GM12878 (cell line): ENCODE measurements around the gene QSOX2. TPM values are rescaled to one million over a fixed set of nuclear protein-coding genes. Genes with fewer than 3 reads are reported as not detected.

ENCODE experiments used
- ATAC-seq: fragments of 200-7000 bp; cut with Tn5 transposase; 3 replicates; pipeline ENCODE4 v1.9.1; 2020; ENCODE audit warnings: mild to moderate bottlenecking, moderate library complexity
- BruUV-seq: library from RNA; stranded (reverse); fragments of 400-500 nt; replicated peaks from 2 replicates; lab custom pipeline; 2021; lab: Mats Ljungman, UMichigan
- CTCF ChIA-PET: fragments of 300-600 bp; sonication (Branson Sonifier 250); formaldehyde crosslinking; extraction: SDS; loops from one replicate; lab custom pipeline; 2021; ENCODE audit warnings: inconsistent platforms; lab: Yijun Ruan, JAX
- POLR2A ChIA-PET: fragments of 350-600 bp; formaldehyde crosslinking; extraction: SDS; loops from one replicate; lab custom pipeline; 2021; ENCODE audit warnings: inconsistent platforms; lab: Charles Lee
- RAD21 ChIA-PET: fragments of 300-600 bp; sonication (Branson Sonifier 250); formaldehyde crosslinking; loops from one replicate; lab custom pipeline; 2023; ENCODE audit warnings: antibody characterized with exemption; ENCODE audit not compliant: unreplicated experiment; lab: Charles Lee
- SMC1A ChIA-PET: fragments of 300-600 bp; sonication (Branson Sonifier 250); formaldehyde crosslinking; loops from one replicate; lab custom pipeline; 2023; ENCODE audit not compliant: unreplicated experiment, uncharacterized antibody; lab: Charles Lee
- DNase-seq: peaks from one replicate; pipeline ENCODE4 v3.0.0-alpha.2; 2011; ENCODE audit warnings: low read depth, low spot score
- FAIRE-seq: peaks from 3 replicates; lab custom pipeline; 2011; peaks lifted over from hg19 to GRCh38; lab: Jason Lieb, UNC
- H2AFZ ChIP-seq: 2 replicates; pipeline ENCODE4 v1.6.0; 2011; ENCODE audit warnings: low read depth, low read length, control low read depth; ENCODE audit not compliant: control insufficient read depth
- H3K27ac ChIP-seq: 2 replicates; pipeline ENCODE4 v1.5.1; 2011; ENCODE audit warnings: control low read depth; ENCODE audit not compliant: control insufficient read depth, insufficient read depth
- H3K27me3 ChIP-seq, 2 experiments: replicated peaks in 1 of 2; 2 replicates each; pipeline versions ENCODE4 v1.6.0 to v1.6.1; 2011; ENCODE audit warnings: low read length in 1 of 2; ENCODE audit not compliant: control insufficient read depth in 2 of 2, insufficient read depth in 2 of 2
- H3K36me3 ChIP-seq, 2 experiments: 2 replicates each; pipeline ENCODE4 v1.5.1; 2011; ENCODE audit warnings: low read length in 1 of 2; ENCODE audit not compliant: control insufficient read depth in 2 of 2, insufficient read depth in 2 of 2
- H3K4me1 ChIP-seq: 2 replicates; pipeline ENCODE4 v1.6.1; 2011; ENCODE audit warnings: mild to moderate bottlenecking, low read length, moderate library complexity, mixed read lengths; ENCODE audit not compliant: control insufficient read depth, insufficient read depth
- H3K4me2 ChIP-seq: 2 replicates; pipeline ENCODE4 v1.6.0; 2011; ENCODE audit warnings: control low read depth; ENCODE audit not compliant: control insufficient read depth, insufficient read depth
- H3K4me3 ChIP-seq: fragments of 200-600 bp; sonication (generic); 2 replicates; pipeline ENCODE4 v1.5.1; 2016
- H3K79me2 ChIP-seq: 2 replicates; pipeline ENCODE4 v1.6.0; 2011; ENCODE audit warnings: low read length; ENCODE audit not compliant: control insufficient read depth, insufficient read depth
- H3K9ac ChIP-seq: 2 replicates; pipeline ENCODE4 v1.8.0; 2011; ENCODE audit warnings: low read length, control low read depth, mixed read lengths; ENCODE audit not compliant: control insufficient read depth, insufficient read depth
- H3K9me3 ChIP-seq: replicated peaks from 3 replicates; pipeline ENCODE4 v1.5.1; 2011; ENCODE audit warnings: mild to moderate bottlenecking, low read length; ENCODE audit not compliant: control insufficient read depth, insufficient read depth
- H4K20me1 ChIP-seq: 2 replicates; pipeline ENCODE4 v1.6.0; 2011; ENCODE audit not compliant: control insufficient read depth, insufficient read depth
- E2F4 ChIP-seq: IDR thresholded peaks from 2 replicates; pipeline ENCODE4 v1.6.1; 2012; ENCODE audit warnings: low read depth, low read length, improper control_type of control experiment
- EGR1 ChIP-seq, 2 experiments: IDR thresholded peaks; 1 replicate in 1 of 2; 2 replicates in 1 of 2; pipeline ENCODE4 v1.6.1; 2011 to 2012; ENCODE audit warnings: low read depth in 2 of 2, low read length in 2 of 2, borderline replicate concordance in 1 of 2, mild to moderate bottlenecking in 1 of 2, moderate library complexity in 1 of 2
- FOXK2 ChIP-seq: fragments of 450-650 bp; IDR thresholded peaks from 2 replicates; pipeline ENCODE4 v1.6.1; 2017; ENCODE audit warnings: mild to moderate bottlenecking, moderate library complexity
- HDAC6 ChIP-seq: fragments of 200-600 bp; sonication (generic); IDR thresholded peaks from one replicate; pipeline ENCODE4 v1.8.0; 2017; ENCODE audit warnings: antibody characterized with exemption; ENCODE audit not compliant: unreplicated experiment
- IKZF2 ChIP-seq, 2 experiments: fragments of 450-650 bp; IDR thresholded peaks; 2 replicates each; pipeline ENCODE4 v1.6.1; 2017; ENCODE audit warnings: mild to moderate bottlenecking in 2 of 2, moderate library complexity in 2 of 2
- IRF4 ChIP-seq: IDR thresholded peaks from 2 replicates; pipeline ENCODE4 v1.6.1; 2011; ENCODE audit warnings: low read depth, low read length
- MEF2B ChIP-seq: fragments of 450-650 bp; IDR thresholded peaks from 2 replicates; pipeline ENCODE4 v1.6.1; 2018; ENCODE audit warnings: mild to moderate bottlenecking, moderate library complexity; ENCODE audit not compliant: partially characterized antibody, poor library complexity, severe bottlenecking
- MTA2 ChIP-seq: fragments of 450-650 bp; IDR thresholded peaks from 2 replicates; pipeline ENCODE4 v1.6.1; 2016; ENCODE audit warnings: low read depth, mild to moderate bottlenecking, moderate library complexity
- NBN ChIP-seq: fragments of 450-650 bp; IDR thresholded peaks from 2 replicates; pipeline ENCODE4 v1.6.1; 2016
- NR2C1 ChIP-seq: fragments of 450-650 bp; IDR thresholded peaks from 2 replicates; pipeline ENCODE4 v1.6.1; 2017; ENCODE audit warnings: antibody characterized with exemption, mild to moderate bottlenecking, moderate library complexity
- POLR2AphosphoS2 ChIP-seq: IDR thresholded peaks from 2 replicates; pipeline ENCODE4 v1.6.1; 2011; ENCODE audit warnings: low read depth, mild to moderate bottlenecking, low read length, improper control_type of control experiment, moderate library complexity
- RCOR1 ChIP-seq: conservative IDR thresholded peaks from 2 replicates; pipeline ENCODE4 v1.6.1; 2012; ENCODE audit warnings: low read depth, low read length, improper control_type of control experiment
- SIN3A ChIP-seq: IDR thresholded peaks from 2 replicates; pipeline ENCODE4 v1.6.1; 2012; ENCODE audit warnings: low read depth, low read length, improper control_type of control experiment
- STAT1 ChIP-seq: fragments of 450-650 bp; conservative IDR thresholded peaks from 2 replicates; pipeline ENCODE4 v1.6.1; 2014; ENCODE audit warnings: antibody characterized with exemption, mild to moderate bottlenecking
- TCF3 ChIP-seq: IDR thresholded peaks from 2 replicates; pipeline ENCODE4 v1.6.1; 2012; ENCODE audit warnings: low read depth, mild to moderate bottlenecking, low read length, borderline replicate concordance; ENCODE audit not compliant: insufficient read depth
- ZNF274 ChIP-seq: IDR thresholded peaks from one replicate; pipeline ENCODE4 v1.8.0; 2011; ENCODE audit not compliant: insufficient read length, insufficient read depth
- ZZZ3 ChIP-seq: IDR thresholded peaks from 2 replicates; pipeline ENCODE4 v1.6.1; 2011; ENCODE audit warnings: low read depth; ENCODE audit not compliant: control insufficient read depth, insufficient read length
- WGBS: methylation state at CpG from one replicate; pipeline ENCODE4 v1.1.6; 2016; ENCODE audit warnings: low lambda C conversion rate; ENCODE audit not compliant: insufficient replicate concordance, insufficient coverage; ENCODE audit errors: missing lambda C conversion rate; 5-methylcytosine and 5-hydroxymethylcytosine counted together
- in situ Hi-C: fragments of 300-500 bp; cut with MboI; formaldehyde crosslinking; loops from 9 replicates; pipeline ENCODE4 v1.14.3; 2018; ENCODE audit warnings: mixed read lengths
- intact Hi-C: fragments of 100-400 bp; cut with micrococcal nuclease; formaldehyde crosslinking; loops from one replicate; pipeline ENCODE4 v1.14.2; 2022; ENCODE audit not compliant: unreplicated experiment
- polyA plus RNA-seq, 11 experiments: library from polyadenylated mRNA; depleted of rRNA in 4 of 11; unstranded in 6 of 11; stranded (reverse) in 5 of 11; fragments of >200 nt; fragmentation: Nextera tagmentation in 4 of 11; fragmentation: Illumina TruSeq in 1 of 11; extraction: Ambion mirVana in 4 of 11; extraction: Trizol in 1 of 11; gene quantifications; 1 replicate in 1 of 11; 2 replicates in 10 of 11; pipeline versions ENCODE4 v1.2.1 to v1.2.3, GENCODE V29; 2011 to 2016; ENCODE audit warnings: inconsistent platforms in 2 of 11, missing spikeins in 2 of 11, low read depth in 1 of 11
- total RNA-seq, 4 experiments: library from RNA; depleted of rRNA in 3 of 4; stranded (reverse); fragments of >200 nt in 3 of 4; fragmentation: Illumina TruSeq in 1 of 4; extraction: Trizol in 1 of 4; gene quantifications; 2 replicates each; pipeline versions ENCODE4 v1.2.1 to v1.2.3, GENCODE V29; 2013 to 2021

The QSOX2 gene
- total and polyA plus RNA-seq, 10 of the 15 experiments (the other 5 are each of a cell fraction or from before 2014, with no cell fraction given), result 0.34 to 16.1 (median 8.2) TPM

DNA sequence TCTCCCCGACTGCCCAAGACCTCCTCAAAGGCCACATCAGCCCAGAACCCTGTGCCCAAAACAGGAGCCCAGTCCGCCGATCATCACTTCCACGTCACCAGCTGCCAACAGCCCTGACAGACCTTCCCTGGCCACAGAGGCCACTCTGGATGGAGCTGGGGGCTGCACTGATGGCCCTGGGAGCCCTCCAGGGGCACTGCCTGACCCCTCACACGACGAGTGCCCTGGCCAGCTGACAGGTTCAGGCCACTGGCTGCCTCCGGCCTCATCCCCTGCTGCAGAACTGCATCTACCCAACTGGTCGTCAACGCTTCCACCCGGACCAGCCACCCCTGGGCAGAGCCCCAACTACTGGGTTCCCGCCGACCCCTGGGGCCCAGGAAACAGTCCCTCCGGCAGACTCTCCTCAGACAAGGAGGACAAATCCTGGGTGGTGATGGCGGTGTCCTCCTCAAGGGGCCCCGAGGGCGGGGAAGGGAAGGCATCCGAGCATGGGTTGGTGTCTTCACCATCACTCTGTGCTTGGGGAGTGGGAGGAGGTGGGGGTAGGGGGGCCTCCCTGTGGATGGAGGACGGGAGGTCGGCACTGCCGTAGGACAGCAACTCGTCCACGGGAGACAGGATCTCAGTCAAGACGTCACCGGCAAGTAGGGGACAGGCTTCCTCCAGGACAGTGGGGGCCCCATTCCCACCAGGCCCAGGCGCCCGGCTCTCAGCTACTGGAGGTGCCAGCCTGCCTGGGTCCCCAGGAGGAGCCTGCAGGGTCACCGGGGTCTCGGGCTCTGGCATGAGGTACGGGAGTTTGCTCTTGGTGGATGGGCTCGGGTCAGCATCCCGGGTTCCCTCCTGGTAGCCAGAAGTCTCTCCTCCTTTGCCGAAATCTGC, 7.9 kb upstream of the QSOX2 start:
- RAD21 ChIA-PET, result no interaction called here
- no peak for TF ChIP-seq NBN
- TF ChIP-seq ZNF274, result no peak
- TF ChIP-seq MEF2B, result no peak
- TF ChIP-seq RCOR1, result no peak
- TF ChIP-seq NR2C1, result no peak
- TF ChIP-seq, all 136 proteins: peak for 0
- CTCF ChIA-PET, result no interaction called here
- Histone ChIP-seq H3K9ac (no peak overlapping the region), H3K4me1 (no peaks in the 10 kb centered on the region), H3K36me3 (no peaks in the 10 kb centered on the region), H3K9me3 (no peaks in the 10 kb centered on the region), H3K79me2 (no peaks in the 10 kb centered on the region), H3K27ac (no peak overlapping the region), H2AFZ (no peak overlapping the region), H3K4me2 (no peak overlapping the region), H3K4me3 (no peak overlapping the region), H3K27me3 (no peaks in the 10 kb centered on the region; a peak in 1 of 4 replicates), H4K20me1 (no peaks in the 10 kb centered on the region)
- POLR2A ChIA-PET, result interaction anchor here (0.5 to 0.6 kb wide), 2 partner anchors 115 to 819 kb away, joined by 3 to 6 read pairs; no protein-coding TSS in a partner anchor
- 44% methylated on average over 26 of the region's 32 CpGs for WGBS
- ATAC-seq (no peak), FAIRE-seq (no peak), DNase-seq (no peak)
- in situ Hi-C loops (no loop called here), intact Hi-C loops (no loop called here)
- SMC1A ChIA-PET, result no interaction called here
- no TSS peak for BruUV-seq

DNA sequence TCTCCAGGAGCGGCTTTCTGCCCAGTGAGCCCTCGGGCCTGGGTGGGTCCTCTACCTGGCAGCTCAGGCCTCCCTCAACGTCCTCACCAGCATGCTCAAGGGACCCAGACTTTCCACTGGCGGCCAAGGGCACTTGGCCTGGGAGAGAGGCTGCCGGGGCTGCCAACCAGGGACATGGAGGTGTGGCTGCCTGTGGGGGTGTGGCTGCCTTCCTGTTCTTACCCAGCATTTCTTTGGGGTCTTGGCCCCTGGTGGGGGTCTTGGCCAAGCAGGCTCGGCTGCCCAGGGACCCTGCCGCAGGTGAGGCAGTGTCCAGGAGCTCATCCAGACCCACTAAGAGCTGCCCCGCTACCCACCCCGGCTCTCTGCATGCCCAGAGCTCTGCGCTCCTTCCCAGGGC, 7.2 kb upstream of the QSOX2 start:
- intact Hi-C loops (no loop called here), in situ Hi-C loops (no loop called here)
- TF ChIP-seq IRF4 (no peak), SIN3A (no peak), ZZZ3 (no peak), HDAC6 (no peak), IKZF2 (IDR thresholded peaks at IDR 0.05) (no peak), FOXK2 (no peak), EGR1 (IDR thresholded peaks at IDR 0.05; ENCODE audit: borderline replicate concordance in 1 of 2, low read depth in 2 of 2, low read length in 2 of 2) (no peak), POLR2AphosphoS2 (no peak), E2F4 (no peak), TCF3 (no peak), MTA2 (no peak), MEF2B (no peak), STAT1 (no peak)
- WGBS, result 52% methylated on average over 10 of the region's 10 CpGs
- no peak overlapping the region for H3K9ac ChIP-seq
- BruUV-seq, result no TSS peak
- RAD21 ChIA-PET, result no interaction called here
- FAIRE-seq, result no peak
- H3K9me3 ChIP-seq, result no peaks in the 10 kb centered on the region
- H3K4me1 ChIP-seq, result no peaks in the 10 kb centered on the region
- SMC1A ChIA-PET, result no interaction called here
- H3K27ac ChIP-seq, result no peak overlapping the region
- H3K4me2 ChIP-seq, result no peak overlapping the region
- no peak overlapping the region for H3K4me3 ChIP-seq
- CTCF ChIA-PET, result no interaction called here
- ATAC-seq, result no peak
- H2AFZ ChIP-seq, result no peak overlapping the region
- POLR2A ChIA-PET, result no interaction called here
- DNase-seq, result no peak
- no peaks in the 10 kb centered on the region; a peak in 1 of 4 replicates for H3K27me3 ChIP-seq
- no peaks in the 10 kb centered on the region for H4K20me1 ChIP-seq
- no peaks in the 10 kb centered on the region for H3K36me3 ChIP-seq
- no peaks in the 10 kb centered on the region for H3K79me2 ChIP-seq
